H1 (cell line): ENCODE results near the gene ZNF70. TPM values are rescaled to one million over a fixed set of nuclear protein-coding genes. Genes with fewer than 3 reads are reported as not detected.

Experiments used
- CTCF ChIA-PET: fragments of 300-600 bp; sonication (Branson Sonifier 250); formaldehyde crosslinking; loops from one replicate; lab custom pipeline; 2021; ENCODE audit not compliant: partially characterized antibody; lab: Charles Lee
- POLR2A ChIA-PET: fragments of 300-600 bp; sonication (Branson Sonifier 250); formaldehyde crosslinking; loops from one replicate; lab custom pipeline; 2021; ENCODE audit warnings: inconsistent platforms; ENCODE audit not compliant: partially characterized antibody; lab: Charles Lee
- DNase-seq, 2 experiments: peaks; one replicate each; pipeline versions ENCODE4 v3.0.0 to v3.0.0-alpha.2; 2010 to 2022; ENCODE audit warnings: low spot score in 2 of 2, low read depth in 1 of 2, mixed read lengths in 1 of 2
- FAIRE-seq: peaks from 2 replicates; lab custom pipeline; 2011; peaks lifted over from hg19 to GRCh38; lab: Jason Lieb, UNC
- H2AFZ ChIP-seq: 2 replicates; pipeline ENCODE4 v1.8.1; 2012; ENCODE audit warnings: low read length, inconsistent platforms
- H2AK5ac ChIP-seq: 2 replicates; pipeline ENCODE4 v1.6.1; 2013; ENCODE audit warnings: low read depth, low read length
- H2BK120ac ChIP-seq: replicated peaks from 2 replicates; pipeline ENCODE3; 2013; ENCODE audit warnings: low read depth, low read length, inconsistent platforms
- H2BK12ac ChIP-seq: 2 replicates; pipeline ENCODE4 v1.6.1; 2013; ENCODE audit warnings: low read depth, low read length
- H2BK15ac ChIP-seq: 2 replicates; pipeline ENCODE4 v1.6.1; 2013; ENCODE audit warnings: low read length
- H2BK20ac ChIP-seq: 2 replicates; pipeline ENCODE4 v1.6.1; 2013; ENCODE audit warnings: low read length
- H2BK5ac ChIP-seq: 2 replicates; pipeline ENCODE4 v1.6.1; 2013; ENCODE audit warnings: low read depth, low read length
- H3K14ac ChIP-seq: 2 replicates; pipeline ENCODE4 v1.6.1; 2013; ENCODE audit warnings: inconsistent platforms; ENCODE audit not compliant: insufficient read length
- H3K18ac ChIP-seq: 2 replicates; pipeline ENCODE4 v1.6.1; 2013; ENCODE audit warnings: low read length; ENCODE audit errors: extremely low read depth
- H3K23ac ChIP-seq: 2 replicates; pipeline ENCODE4 v1.6.1; 2013; ENCODE audit warnings: inconsistent platforms; ENCODE audit not compliant: insufficient read length
- H3K23me2 ChIP-seq: 2 replicates; pipeline ENCODE4 v1.6.1; 2013; ENCODE audit warnings: low read depth, low read length
- H3K27ac ChIP-seq: 2 replicates; pipeline ENCODE4 v1.6.1; 2011; ENCODE audit warnings: low read depth, low read length, inconsistent platforms
- H3K27me3 ChIP-seq, 4 experiments: replicated peaks in 1 of 4; 1 replicate in 1 of 4; 2 replicates in 3 of 4; pipeline versions ENCODE4 v1.6.1 to v1.8.1; 2011 to 2013; ENCODE audit warnings: low read length in 3 of 4, mild to moderate bottlenecking in 3 of 4, inconsistent platforms in 2 of 4, mixed read lengths in 2 of 4, moderate library complexity in 1 of 4; ENCODE audit not compliant: control insufficient read depth in 3 of 4, insufficient read depth in 3 of 4; ENCODE audit errors: extremely low read depth in 1 of 4
- H3K36me3 ChIP-seq, 4 experiments: 2 replicates each; pipeline versions ENCODE4 v1.6.1 to v1.8.1; 2011 to 2013; ENCODE audit warnings: mild to moderate bottlenecking in 4 of 4, low read length in 3 of 4, moderate library complexity in 2 of 4, control low read depth in 1 of 4, inconsistent platforms in 1 of 4; ENCODE audit not compliant: insufficient read depth in 4 of 4, control insufficient read depth in 2 of 4
- H3K4ac ChIP-seq: replicated peaks from 2 replicates; pipeline ENCODE3; 2013; ENCODE audit warnings: low read length, low read depth, mixed read lengths, inconsistent platforms; ENCODE audit not compliant: insufficient read length
- H3K4me1 ChIP-seq, 4 experiments: replicated peaks in 1 of 4; 1 replicate in 1 of 4; 2 replicates in 3 of 4; pipeline versions ENCODE4 v1.6.1 to v1.8.1; 2011 to 2013; ENCODE audit warnings: low read length in 3 of 4, inconsistent platforms in 2 of 4, mixed read lengths in 1 of 4; ENCODE audit not compliant: insufficient read depth in 4 of 4, control insufficient read depth in 3 of 4
- H3K4me2 ChIP-seq, 2 experiments: 2 replicates each; pipeline versions ENCODE4 v1.6.1 to v1.8.1; 2011 to 2013; ENCODE audit warnings: low read depth in 2 of 2, low read length in 2 of 2, control low read depth in 1 of 2, inconsistent platforms in 1 of 2, mild to moderate bottlenecking in 1 of 2; ENCODE audit not compliant: insufficient read depth in 1 of 2
- H3K4me3 ChIP-seq, 4 experiments: fragments of 200-600, 300-600 bp in 1 of 4; sonication (generic), shearing (Covaris generic), sonication (Bioruptor Twin) in 1 of 4; 2 replicates each; pipeline versions ENCODE4 v1.5.1 to v1.8.1; 2011 to 2016; ENCODE audit warnings: low read length in 4 of 4, low read depth in 3 of 4, control low read depth in 2 of 4, inconsistent platforms in 2 of 4, mild to moderate bottlenecking in 2 of 4, mixed read lengths in 1 of 4, moderate library complexity in 1 of 4; ENCODE audit not compliant: insufficient read depth in 2 of 4; ENCODE audit errors: extremely low read depth in 1 of 4
- H3K56ac ChIP-seq: replicated peaks from 2 replicates; pipeline ENCODE3; 2013; ENCODE audit warnings: low read depth, mild to moderate bottlenecking, mixed read lengths, low read length, inconsistent platforms; ENCODE audit not compliant: insufficient read length
- H3K79me1 ChIP-seq: 2 replicates; pipeline ENCODE4 v1.6.1; 2013; ENCODE audit warnings: low read depth, low read length, control low read depth
- H3K79me2 ChIP-seq, 2 experiments: 2 replicates each; pipeline versions ENCODE4 v1.6.1 to v1.8.1; 2012 to 2013; ENCODE audit warnings: low read length in 2 of 2, mild to moderate bottlenecking in 2 of 2, inconsistent platforms in 1 of 2; ENCODE audit not compliant: insufficient read depth in 2 of 2, control insufficient read depth in 1 of 2
- H3K9ac ChIP-seq, 4 experiments: replicated peaks in 1 of 4; 1 replicate in 1 of 4; 2 replicates in 3 of 4; pipeline versions ENCODE4 v1.6.1 to v1.8.1; 2011 to 2013; ENCODE audit warnings: low read depth in 3 of 4, low read length in 3 of 4, control low read depth in 2 of 4, mild to moderate bottlenecking in 2 of 4, moderate library complexity in 2 of 4, inconsistent platforms in 1 of 4; ENCODE audit errors: extremely low read depth in 1 of 4
- H3K9me3 ChIP-seq, 2 experiments: 2 replicates each; pipeline versions ENCODE4 v1.6.1 to v1.8.1; 2012 to 2013; ENCODE audit warnings: mild to moderate bottlenecking in 2 of 2, moderate library complexity in 2 of 2, control low read depth in 1 of 2, inconsistent platforms in 1 of 2, low read depth in 1 of 2, low read length in 1 of 2, mixed read lengths in 1 of 2; ENCODE audit not compliant: insufficient read depth in 2 of 2
- H4K20me1 ChIP-seq, 2 experiments: replicated peaks in 1 of 2; 2 replicates each; pipeline versions ENCODE3 to v1.8.1; 2011 to 2013; ENCODE audit warnings: inconsistent platforms in 2 of 2, low read length in 2 of 2, mild to moderate bottlenecking in 1 of 2; ENCODE audit not compliant: insufficient read depth in 2 of 2, control insufficient read depth in 1 of 2
- H4K5ac ChIP-seq: 2 replicates; pipeline ENCODE4 v1.6.1; 2013; ENCODE audit warnings: low read length, low read depth, mixed read lengths, inconsistent platforms; ENCODE audit not compliant: insufficient read length
- H4K8ac ChIP-seq: 2 replicates; pipeline ENCODE4 v1.8.0; 2013; ENCODE audit warnings: mild to moderate bottlenecking, moderate library complexity, low read length, inconsistent platforms; ENCODE audit not compliant: insufficient read depth; ENCODE audit errors: extremely low read depth
- H4K91ac ChIP-seq: replicated peaks from 2 replicates; pipeline ENCODE3; 2013; ENCODE audit warnings: low read length, mixed read lengths, inconsistent platforms; ENCODE audit not compliant: insufficient read length
- CHD1 ChIP-seq: IDR thresholded peaks from 2 replicates; pipeline ENCODE4 v1.6.1; 2012; ENCODE audit warnings: low read depth, low read length, improper control_type of control experiment
- CREB1 ChIP-seq: IDR thresholded peaks from 2 replicates; pipeline ENCODE4 v1.6.1; 2012; ENCODE audit warnings: inconsistent platforms
- EGR1 ChIP-seq: IDR thresholded peaks from 2 replicates; pipeline ENCODE4 v1.6.1; 2011; ENCODE audit warnings: low read depth, low read length, borderline replicate concordance
- EP300 ChIP-seq, 2 experiments: IDR thresholded peaks; 1 replicate in 1 of 2; 2 replicates in 1 of 2; pipeline ENCODE4 v1.6.1; 2011 to 2012; ENCODE audit warnings: low read depth in 2 of 2, low read length in 2 of 2, mild to moderate bottlenecking in 2 of 2, borderline replicate concordance in 1 of 2, inconsistent platforms in 1 of 2, moderate library complexity in 1 of 2
- EZH2 ChIP-seq: fragments of 200-600 bp; sonication (generic); IDR thresholded peaks from 2 replicates; pipeline ENCODE4 v1.7.1; 2012; ENCODE audit warnings: low read depth, mild to moderate bottlenecking, moderate library complexity, low read length, inconsistent platforms; ENCODE audit not compliant: severe bottlenecking
- JUND ChIP-seq: IDR thresholded peaks from 2 replicates; pipeline ENCODE4 v1.6.1; 2011; ENCODE audit warnings: mild to moderate bottlenecking, improper control_type of control experiment, low read length
- KDM1A ChIP-seq: fragments of 200-600, 300-600 bp; sonication (generic); IDR thresholded peaks from 2 replicates; pipeline ENCODE4 v1.7.1; 2016; ENCODE audit warnings: mild to moderate bottlenecking, low read length, borderline replicate concordance
- POU5F1 ChIP-seq: IDR thresholded peaks from 2 replicates; pipeline ENCODE4 v1.6.1; 2011; ENCODE audit warnings: low read depth, mild to moderate bottlenecking, low read length, moderate library complexity
- RFX5 ChIP-seq: IDR thresholded peaks from 2 replicates; pipeline ENCODE4 v1.6.1; 2011; ENCODE audit warnings: low read depth, low read length, improper control_type of control experiment, borderline replicate concordance
- SIRT6 ChIP-seq: IDR thresholded peaks from one replicate; pipeline ENCODE4 v1.7.1; 2012; ENCODE audit warnings: low read length, inconsistent platforms
- SP1 ChIP-seq: IDR thresholded peaks from 2 replicates; pipeline ENCODE4 v1.6.1; 2011; ENCODE audit warnings: low read depth, low read length
- WGBS, 2 experiments: shearing (Covaris generic) in 1 of 2; methylation state at CpG; one replicate each; pipeline versions ENCODE4 v1.1.6 to v1.1.7; 2013 to 2015; ENCODE audit warnings: low lambda C conversion rate in 2 of 2, mixed read lengths in 2 of 2, inconsistent platforms in 1 of 2, low coverage in 1 of 2, missing lambda C conversion rate in 1 of 2; ENCODE audit not compliant: insufficient replicate concordance in 2 of 2, insufficient coverage in 1 of 2, insufficient read length in 1 of 2; ENCODE audit errors: extremely low coverage in 1 of 2, missing lambda C conversion rate in 1 of 2; 5-methylcytosine and 5-hydroxymethylcytosine counted together
- polyA plus RNA-seq, 7 experiments: library from polyadenylated mRNA; depleted of rRNA in 3 of 7; stranded (reverse) in 5 of 7; unstranded in 2 of 7; fragments of >200 nt in 5 of 7; fragments of 200-250 nt in 2 of 7; gene quantifications; 1 replicate in 5 of 7; 2 replicates in 1 of 7; 4 replicates in 1 of 7; pipeline versions ENCODE4 v1.2.1 to v1.2.3, GENCODE V29; 2011 to 2013; ENCODE audit warnings: missing spikeins in 2 of 7, mixed read lengths in 2 of 7
- total RNA-seq: library from RNA; stranded (reverse); fragmentation: NEBNext Ultra II Directional; extraction: Animal tissue kit (Norgen Biotek cat#: 25700); gene quantifications from 2 replicates; pipeline ENCODE4 v1.2.1, GENCODE V29; 2021
- TF ChIP-seq, protein P1 (sequence below): IDR thresholded peaks from 2 replicates; pipeline ENCODE4 v1.6.1; 2012; ENCODE audit warnings: inconsistent platforms

Gene ZNF70
- total and polyA plus RNA-seq, 2 of the 8 experiments (the other 6 are each of a cell fraction or from before 2014, with no cell fraction given), result 1.1 to 2.6 TPM

DNA sequence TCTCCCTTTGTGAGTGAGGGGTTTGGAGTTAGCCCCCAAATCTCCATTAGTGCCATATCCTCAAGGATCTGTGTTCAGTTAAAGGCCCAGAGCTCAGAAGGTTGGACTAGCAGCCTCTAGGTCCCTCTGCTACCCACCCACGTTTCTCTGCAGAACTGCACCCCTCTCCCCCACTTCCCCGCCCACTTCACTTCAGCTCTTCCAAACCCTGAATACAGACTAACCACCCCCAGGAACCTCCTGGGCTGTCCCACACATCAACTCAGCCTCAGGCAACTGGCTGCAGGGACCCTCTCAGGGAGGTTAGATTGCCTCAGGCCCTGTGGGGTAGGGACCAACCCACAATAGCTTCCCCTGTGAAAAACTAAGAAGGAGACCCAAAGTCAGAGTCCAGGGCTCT is 2.5 kb upstream of the ZNF70 start:
- Histone ChIP-seq H2BK15ac (0 out of 2 replicates have a peak overlapping the region, but pooled peaks have one; percentile 12), H2BK20ac (no peak overlapping the region), H3K14ac (no peak overlapping the region), H3K27ac (no peak overlapping the region), H3K9ac (no peak overlapping the region), H3K23ac (no peak overlapping the region), H3K36me3 (no peaks in the 10 kb centered on the region), H2AFZ (no peak overlapping the region), H3K79me2 (no peaks in the 10 kb centered on the region), H3K4me1 (peaks cover 0 to 6% (median 2%) of the 10 kb centered on the region in 4 experiments; a peak in 4 of 7 replicates), H2BK12ac (no peak overlapping the region), H3K4ac (no peak overlapping the region), H3K23me2 (peaks cover 13% of the 10 kb centered on the region; the same call in 1 of the 2 replicates), H2BK5ac (no peak overlapping the region), H2AK5ac (no peak overlapping the region), H4K8ac (peak overlapping the region; percentile 15; the same call in 1 of the 2 replicates), H3K4me3 (no peak overlapping the region), H3K4me2 (no peak overlapping the region), H4K91ac (no peak overlapping the region), H3K79me1 (no peaks in the 10 kb centered on the region), H4K20me1 (no peaks in the 10 kb centered on the region), H2BK120ac (no peak overlapping the region), H3K27me3 (no peaks in the 10 kb centered on the region), H4K5ac (no peak overlapping the region), H3K56ac (no peak overlapping the region), H3K9me3 (no peaks in the 10 kb centered on the region)
- ChIA-PET CTCF (interaction anchor here (0.9 to 2.2 kb wide), 5 partner anchors 14 to 36 kb away, joined by 4 to 7 read pairs (median 6); partner anchors contain the start of gene CHCHD10), POLR2A (interaction anchor here (2.3 to 5.3 kb wide), 2 partner anchors 9 to 13 kb away, joined by 5 to 22 read pairs; partner anchors contain the start of genes C22orf15 and CHCHD10)
- DNase-seq, result no peak
- no peak for FAIRE-seq
- 100% methylated on average over 2 of the region's 2 CpGs; no CpG with 5 or more reads in 1 of the 2 experiments for WGBS, 2 experiments
- no peak for TF ChIP-seq RFX5
- no peak for TF ChIP-seq CREB1
- no peak for TF ChIP-seq EP300 (IDR thresholded peaks at IDR 0.05; ENCODE audit: borderline replicate concordance in 1 of 2, low read depth in 2 of 2, low read length in 2 of 2)
- no peak for TF ChIP-seq CHD1
- TF ChIP-seq EGR1, result no peak
- TF ChIP-seq POU5F1, result no peak
- no peak for TF ChIP-seq KDM1A
- no peak for TF ChIP-seq SIRT6
- TF ChIP-seq, protein P1, sequence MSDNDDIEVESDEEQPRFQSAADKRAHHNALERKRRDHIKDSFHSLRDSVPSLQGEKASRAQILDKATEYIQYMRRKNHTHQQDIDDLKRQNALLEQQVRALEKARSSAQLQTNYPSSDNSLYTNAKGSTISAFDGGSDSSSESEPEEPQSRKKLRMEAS, result no peak
- no peak for TF ChIP-seq EZH2
- TF ChIP-seq JUND, result no peak
- TF ChIP-seq SP1, result no peak
- TF ChIP-seq, all 59 proteins: peak for 0
- H3K18ac ChIP-seq, result no peak overlapping the region
